Endothelial cell of umbilical vein (primary cell): ENCODE data around the gene COX7C. TPM values are rescaled to one million over a fixed set of nuclear protein-coding genes. Genes with fewer than 3 reads are reported as not detected.
"Not testable (repeated sequence)": the region's sequence is repeated elsewhere in the genome, so short reads cannot be mapped to it uniquely, and the experiment has no call there.

ENCODE experiments used
- BruUV-seq: library from RNA; stranded (reverse); fragments of 400-500 nt; replicated peaks from 2 replicates; lab custom pipeline; 2021; lab: Mats Ljungman, UMichigan
- CTCF ChIA-PET: fragments of 300-600, 350-600 bp; sonication (Branson Sonifier 250); formaldehyde crosslinking; loops from one replicate; lab custom pipeline; 2021; ENCODE audit warnings: antibody characterized with exemption, inconsistent platforms; lab: Charles Lee
- POLR2A ChIA-PET: fragments of 300-600, 350-600 bp; sonication (Branson Sonifier 250); formaldehyde crosslinking; loops from one replicate; lab custom pipeline; 2021; ENCODE audit warnings: antibody characterized with exemption, inconsistent platforms; lab: Charles Lee
- DNase-seq: peaks from one replicate; pipeline ENCODE4 v3.0.0-alpha.2; 2011; ENCODE audit warnings: low read depth, low spot score
- FAIRE-seq: peaks from 2 replicates; lab custom pipeline; 2011; peaks lifted over from hg19 to GRCh38; lab: Jason Lieb, UNC
- H2AFZ ChIP-seq: 2 replicates; pipeline ENCODE4 v1.6.0; 2012; ENCODE audit warnings: low read depth, low read length, control low read depth, inconsistent platforms
- H3K27ac ChIP-seq: 2 replicates; pipeline ENCODE4 v1.5.1; 2011; ENCODE audit warnings: low read depth, mild to moderate bottlenecking, control low read depth, low read length, moderate library complexity; ENCODE audit not compliant: insufficient read depth
- H3K27me3 ChIP-seq, 2 experiments: 2 replicates each; pipeline versions ENCODE4 v1.6.0 to v1.6.1; 2011; ENCODE audit warnings: low read length in 2 of 2, mixed read lengths in 1 of 2; ENCODE audit not compliant: control insufficient read depth in 2 of 2, insufficient read depth in 2 of 2
- H3K36me3 ChIP-seq, 2 experiments: 2 replicates in 1 of 2; 3 replicates in 1 of 2; pipeline ENCODE4 v1.5.1; 2011; ENCODE audit warnings: low read length in 2 of 2, mild to moderate bottlenecking in 1 of 2, moderate library complexity in 1 of 2; ENCODE audit not compliant: control insufficient read depth in 2 of 2, insufficient read depth in 2 of 2; ENCODE audit errors: extremely low read depth in 1 of 2
- H3K4me1 ChIP-seq: 3 replicates; pipeline ENCODE4 v1.5.1; 2011; ENCODE audit warnings: mild to moderate bottlenecking, low read length; ENCODE audit not compliant: control insufficient read depth, insufficient read depth; ENCODE audit errors: extremely low read depth
- H3K4me2 ChIP-seq: 2 replicates; pipeline ENCODE4 v1.6.1; 2011; ENCODE audit warnings: low read length, control low read depth, mixed read lengths; ENCODE audit not compliant: insufficient read depth
- H3K4me3 ChIP-seq, 3 experiments: fragments of 200-600 bp in 1 of 3; sonication (generic), shearing (Covaris generic) in 1 of 3; replicated peaks in 1 of 3; 2 replicates each; pipeline ENCODE4 v1.5.1; 2011 to 2016; ENCODE audit warnings: control low read depth in 3 of 3, low read length in 3 of 3, mild to moderate bottlenecking in 2 of 3, inconsistent platforms in 1 of 3, low read depth in 1 of 3, moderate library complexity in 1 of 3; ENCODE audit not compliant: insufficient read depth in 1 of 3
- H3K79me2 ChIP-seq: 2 replicates; pipeline ENCODE4 v1.6.0; 2012; ENCODE audit warnings: low read length, inconsistent platforms; ENCODE audit not compliant: control insufficient read depth, insufficient read depth
- H3K9ac ChIP-seq: replicated peaks from 2 replicates; pipeline ENCODE3; 2011; ENCODE audit warnings: low read length, control low read depth; ENCODE audit not compliant: insufficient read depth; ENCODE audit errors: extremely low read depth
- H3K9me1 ChIP-seq: replicated peaks from 3 replicates; pipeline ENCODE4 v1.6.0; 2011; ENCODE audit warnings: mild to moderate bottlenecking, low read length; ENCODE audit not compliant: control insufficient read depth, insufficient read depth; ENCODE audit errors: extremely low read depth
- H3K9me3 ChIP-seq: replicated peaks from 2 replicates; pipeline ENCODE4 v1.5.1; 2012; ENCODE audit warnings: low read length, inconsistent platforms; ENCODE audit not compliant: control insufficient read depth, insufficient read depth
- H4K20me1 ChIP-seq: replicated peaks from 2 replicates; pipeline ENCODE3; 2011; ENCODE audit warnings: mild to moderate bottlenecking, low read length; ENCODE audit not compliant: control insufficient read depth, insufficient read depth; ENCODE audit errors: extremely low read depth
- CTCF ChIP-seq, 2 donors: IDR thresholded peaks; 1 replicate in 1 of 2; 2 replicates in 1 of 2; pipeline ENCODE4 v1.5.1; 2011; ENCODE audit warnings: low read length in 2 of 2, mild to moderate bottlenecking in 2 of 2, moderate library complexity in 2 of 2, control low read depth in 1 of 2, inconsistent platforms in 1 of 2, low read depth in 1 of 2; ENCODE audit not compliant: insufficient read depth in 1 of 2; ENCODE audit errors: extremely low read depth in 1 of 2
- EZH2 ChIP-seq: IDR thresholded peaks from 2 replicates; pipeline ENCODE4 v1.6.1; 2012; ENCODE audit warnings: borderline replicate concordance, low read depth, mild to moderate bottlenecking, moderate library complexity, low read length, inconsistent platforms; ENCODE audit not compliant: severe bottlenecking
- FOS ChIP-seq: IDR thresholded peaks from 2 replicates; pipeline ENCODE4 v1.6.1; 2011; ENCODE audit warnings: mild to moderate bottlenecking, low read length, moderate library complexity, borderline replicate concordance; ENCODE audit not compliant: insufficient read depth
- GATA2 ChIP-seq: IDR thresholded peaks from 2 replicates; pipeline ENCODE4 v1.7.0; 2011; ENCODE audit warnings: low read depth, mild to moderate bottlenecking, moderate library complexity, mixed read lengths, low read length; ENCODE audit not compliant: insufficient read length, insufficient read depth
- JUN ChIP-seq: IDR thresholded peaks from 2 replicates; pipeline ENCODE4 v1.6.1; 2011; ENCODE audit warnings: borderline replicate concordance, low read depth; ENCODE audit not compliant: insufficient read length, insufficient read depth
- MYC ChIP-seq: IDR thresholded peaks from one replicate; pipeline ENCODE4 v1.6.1; 2011; ENCODE audit warnings: mild to moderate bottlenecking, low read depth, low read length
- POLR2A ChIP-seq: IDR thresholded peaks from 2 replicates; pipeline ENCODE4 v1.6.1; 2012; ENCODE audit warnings: low read depth, mild to moderate bottlenecking, control low read depth, low read length
- POLR2AphosphoS5 ChIP-seq: IDR thresholded peaks from 2 replicates; pipeline ENCODE4 v1.6.1; 2012; ENCODE audit warnings: low read depth, mild to moderate bottlenecking, control low read depth, low read length, moderate library complexity; ENCODE audit not compliant: insufficient read depth
- dilution Hi-C: fragments of 300-500 bp; cut with MboI; formaldehyde crosslinking; loops from one replicate; pipeline ENCODE4 v1.15.0; 2019; ENCODE audit warnings: low sequenced_read_pairs; ENCODE audit not compliant: extremely low pct_ligation_motif_present
- intact Hi-C: fragments of 100-400 bp; cut with micrococcal nuclease; formaldehyde crosslinking; loops from one replicate; pipeline ENCODE4 v1.10.0; 2022
- polyA plus RNA-seq, 4 experiments: library from polyadenylated mRNA; depleted of rRNA in 3 of 4; stranded (reverse) in 3 of 4; unstranded in 1 of 4; fragments of >200 nt; gene quantifications; 2 replicates each; pipeline versions ENCODE4 v1.2.1 to v1.2.3, GENCODE V29; 2011 to 2012; ENCODE audit warnings: missing spikeins in 1 of 4
- total RNA-seq: library from RNA; stranded (reverse); gene quantifications from 2 replicates; pipeline ENCODE4 v1.2.3, GENCODE V29; 2021
- TF ChIP-seq, protein P1 (sequence below): IDR thresholded peaks from 2 replicates; pipeline ENCODE4 v1.6.1; 2011; ENCODE audit not compliant: insufficient read depth, insufficient read length

COX7C gene
- total and polyA plus RNA-seq, 2 donors (not counting 3 experiments of a cell fraction or from before 2014, with no cell fraction given) = 383 to 476 TPM

DNA sequence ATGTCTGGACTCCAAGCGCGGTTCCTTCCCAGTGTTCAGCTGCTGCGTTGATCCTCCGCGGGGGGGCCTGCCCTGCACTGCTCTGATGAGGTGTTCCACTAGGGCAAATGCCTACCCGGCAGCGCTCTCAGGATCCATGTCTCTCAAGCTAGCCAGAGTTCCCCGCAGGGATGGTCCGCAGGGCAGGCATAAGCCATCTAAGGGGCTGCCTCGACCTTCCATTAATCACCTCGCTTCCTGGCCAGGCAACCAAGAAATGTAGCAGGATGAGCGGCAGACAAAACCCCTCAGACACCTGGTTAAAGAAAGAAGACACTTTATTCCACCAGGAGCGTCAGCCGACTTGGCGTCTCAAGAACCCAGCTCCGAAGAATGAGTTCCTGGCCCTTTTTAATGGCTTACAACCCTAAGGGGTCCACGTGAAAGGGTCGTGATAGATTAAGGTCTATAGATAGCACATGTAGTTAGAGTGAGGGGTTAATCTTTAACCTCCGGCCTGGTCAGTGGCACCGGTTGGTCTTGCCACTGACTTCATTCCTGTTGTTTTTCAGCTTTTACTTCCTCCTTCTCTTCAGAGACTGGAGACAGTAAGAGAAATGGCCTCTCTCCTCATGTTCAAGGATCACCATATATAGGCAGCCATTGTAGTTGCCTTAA, 47.2 kb upstream of the COX7C start:
- H3K9ac ChIP-seq = no peak overlapping the region
- no peak overlapping the region for H3K27ac ChIP-seq
- H3K9me1 ChIP-seq = no peaks in the 10 kb centered on the region
- H3K27me3 ChIP-seq = no peaks in the 10 kb centered on the region
- H2AFZ ChIP-seq = no peak overlapping the region
- DNase-seq (no peak), FAIRE-seq (no peak)
- dilution Hi-C loops = no loop called here
- CTCF ChIA-PET = no interaction called here
- H3K9me3 ChIP-seq = no peaks in the 10 kb centered on the region
- H3K4me3 ChIP-seq = no peak overlapping the region
- intact Hi-C loops = no loop called here
- H3K4me1 ChIP-seq = no peaks in the 10 kb centered on the region
- POLR2A ChIA-PET = no interaction called here
- no peaks in the 10 kb centered on the region for H3K36me3 ChIP-seq
- no TSS peak for BruUV-seq
- TF ChIP-seq POLR2AphosphoS5 (no peak), POLR2A (no peak), GATA2 (no peak), FOS (no peak), JUN (no peak), MYC (no peak), EZH2 (no peak), CTCF (IDR thresholded peaks at IDR 0.05; ENCODE audit: extremely low read depth in 1 of 2, insufficient read depth in 1 of 2, low read depth in 1 of 2, low read length in 2 of 2) (no peak)
- TF ChIP-seq, protein P1, sequence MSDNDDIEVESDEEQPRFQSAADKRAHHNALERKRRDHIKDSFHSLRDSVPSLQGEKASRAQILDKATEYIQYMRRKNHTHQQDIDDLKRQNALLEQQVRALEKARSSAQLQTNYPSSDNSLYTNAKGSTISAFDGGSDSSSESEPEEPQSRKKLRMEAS = no peak
- no peaks in the 10 kb centered on the region for H3K79me2 ChIP-seq
- no peak overlapping the region for H3K4me2 ChIP-seq
- no peaks in the 10 kb centered on the region for H4K20me1 ChIP-seq

DNA sequence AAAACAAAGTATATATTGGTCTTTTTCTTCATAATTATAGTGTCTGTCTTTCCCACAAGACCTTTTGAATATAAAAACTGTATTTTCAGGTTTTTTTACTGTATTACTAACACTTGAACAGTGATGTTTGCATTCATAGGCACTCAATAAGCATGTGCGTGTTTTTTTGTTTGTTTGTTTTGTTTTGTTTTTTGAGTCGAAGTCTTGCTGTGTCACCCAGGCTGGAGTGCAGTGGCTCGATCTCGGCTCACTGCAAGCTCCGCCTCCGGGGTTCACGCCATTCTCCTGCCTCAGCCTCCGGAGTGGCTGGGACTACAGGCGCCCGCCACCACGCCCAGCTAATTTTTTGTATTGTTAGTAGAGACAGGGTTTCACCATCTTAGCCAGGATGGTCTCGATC, 46.6 kb upstream of the COX7C start:
- FAIRE-seq, H3K4me1 ChIP-seq, H3K27me3 ChIP-seq, H3K27ac ChIP-seq, CTCF ChIA-PET, POLR2A ChIA-PET, H2AFZ ChIP-seq, H3K9me3 ChIP-seq, H3K9ac ChIP-seq, intact Hi-C loops, DNase-seq, H3K79me2 ChIP-seq, H3K4me3 ChIP-seq, H3K36me3 ChIP-seq, H3K9me1 ChIP-seq, H3K4me2 ChIP-seq, BruUV-seq, dilution Hi-C loops, H4K20me1 ChIP-seq: not testable (repeated sequence)
